H9 (cell line): ENCODE data around the gene NOCT. TPM values are rescaled to one million over a fixed set of nuclear protein-coding genes. Genes with fewer than 3 reads are reported as not detected.
A peak's percentile ranks its signal among the peaks of the same experiment; 100 is the strongest.

Source experiments
- DNase-seq: peaks from one replicate; pipeline ENCODE4 v3.0.0-alpha.2; 2017
- H2AFZ ChIP-seq: one replicate; pipeline ENCODE4 v1.6.1; 2013; ENCODE audit warnings: mild to moderate bottlenecking, low read length, control low read depth, moderate library complexity
- H2AK5ac ChIP-seq: 2 replicates; pipeline ENCODE4 v1.6.1; 2013; ENCODE audit warnings: low read length, control low read depth, mixed read lengths; ENCODE audit not compliant: insufficient read length
- H2BK120ac ChIP-seq: one replicate; pipeline ENCODE4 v1.6.1; 2013; ENCODE audit warnings: low read depth, mild to moderate bottlenecking, low read length, control low read depth, inconsistent platforms; ENCODE audit not compliant: poor library complexity, severe bottlenecking
- H2BK12ac ChIP-seq: 2 replicates; pipeline ENCODE4 v1.6.1; 2013; ENCODE audit warnings: low read length, control low read depth, mixed read lengths, low read depth; ENCODE audit not compliant: insufficient read length
- H2BK15ac ChIP-seq: 2 replicates; pipeline ENCODE4 v1.6.1; 2013; ENCODE audit warnings: low read depth, low read length, control low read depth
- H2BK20ac ChIP-seq: one replicate; pipeline ENCODE4 v1.6.1; 2013; ENCODE audit warnings: low read depth, mild to moderate bottlenecking, low read length, control low read depth, inconsistent platforms; ENCODE audit not compliant: poor library complexity, severe bottlenecking
- H2BK5ac ChIP-seq: 2 replicates; pipeline ENCODE4 v1.6.1; 2013; ENCODE audit warnings: low read length, control low read depth, mixed read lengths; ENCODE audit not compliant: insufficient read length
- H3K14ac ChIP-seq: 2 replicates; pipeline ENCODE4 v1.6.1; 2013; ENCODE audit warnings: low read length, control low read depth; ENCODE audit not compliant: insufficient read depth
- H3K18ac ChIP-seq: 2 replicates; pipeline ENCODE4 v1.6.1; 2013; ENCODE audit warnings: low read depth, mild to moderate bottlenecking, mixed read lengths, low read length, control low read depth; ENCODE audit not compliant: insufficient read length
- H3K23ac ChIP-seq: 2 replicates; pipeline ENCODE4 v1.6.1; 2013; ENCODE audit warnings: low read length, control low read depth, mixed read lengths, low read depth; ENCODE audit not compliant: insufficient read length
- H3K23me2 ChIP-seq: 2 replicates; pipeline ENCODE4 v1.6.1; 2013; ENCODE audit warnings: low read depth, mild to moderate bottlenecking, mixed read lengths, low read length, control low read depth; ENCODE audit not compliant: insufficient read length, poor library complexity, severe bottlenecking
- H3K27ac ChIP-seq: 2 replicates; pipeline ENCODE4 v1.5.1; 2013; ENCODE audit warnings: low read length, control low read depth, mixed read lengths, low read depth; ENCODE audit not compliant: insufficient read length
- H3K27me3 ChIP-seq: 2 replicates; pipeline ENCODE4 v1.6.1; 2013; ENCODE audit warnings: low read length, control low read depth, inconsistent platforms; ENCODE audit not compliant: insufficient read depth
- H3K4ac ChIP-seq: 2 replicates; pipeline ENCODE4 v1.6.1; 2013; ENCODE audit warnings: low read depth, mild to moderate bottlenecking, control low read depth, inconsistent platforms, low read length, moderate library complexity
- H3K4me1 ChIP-seq: 2 replicates; pipeline ENCODE4 v1.6.1; 2013; ENCODE audit warnings: low read length, control low read depth, inconsistent platforms; ENCODE audit not compliant: insufficient read depth
- H3K4me2 ChIP-seq: 2 replicates; pipeline ENCODE4 v1.6.1; 2013; ENCODE audit warnings: low read length, control low read depth, mixed read lengths; ENCODE audit not compliant: insufficient read length, insufficient read depth
- H3K56ac ChIP-seq: 2 replicates; pipeline ENCODE4 v1.6.1; 2013; ENCODE audit warnings: low read depth, mild to moderate bottlenecking, mixed read lengths, low read length, control low read depth; ENCODE audit not compliant: insufficient read length
- H3K79me1 ChIP-seq: 2 replicates; pipeline ENCODE4 v1.6.1; 2013; ENCODE audit warnings: low read depth, mild to moderate bottlenecking, moderate library complexity, low read length, control low read depth, inconsistent platforms; ENCODE audit not compliant: insufficient read depth, poor library complexity, severe bottlenecking
- H3K79me2 ChIP-seq: 2 replicates; pipeline ENCODE4 v1.6.1; 2013; ENCODE audit warnings: low read length, control low read depth, inconsistent platforms; ENCODE audit not compliant: insufficient read depth
- H3K9ac ChIP-seq: 2 replicates; pipeline ENCODE4 v1.6.1; 2013; ENCODE audit warnings: low read length, control low read depth, mixed read lengths; ENCODE audit not compliant: insufficient read length; ENCODE audit errors: extremely low read depth
- H3K9me3 ChIP-seq: one replicate; pipeline ENCODE4 v1.6.1; 2013; ENCODE audit warnings: low read depth, low read length, inconsistent platforms; ENCODE audit not compliant: control insufficient read depth
- H3T11ph ChIP-seq: one replicate; pipeline ENCODE4 v1.6.1; 2013; ENCODE audit warnings: mild to moderate bottlenecking, low read length, control low read depth, inconsistent platforms
- H4K20me1 ChIP-seq: one replicate; pipeline ENCODE4 v1.6.1; 2013; ENCODE audit not compliant: control insufficient read depth, insufficient read length, insufficient read depth
- H4K5ac ChIP-seq: 2 replicates; pipeline ENCODE4 v1.6.1; 2013; ENCODE audit warnings: low read depth, mild to moderate bottlenecking, mixed read lengths, low read length, control low read depth; ENCODE audit not compliant: insufficient read length
- H4K8ac ChIP-seq: replicated peaks from 2 replicates; pipeline ENCODE4 v1.6.1; 2013; ENCODE audit warnings: low read length, control low read depth, mixed read lengths, low read depth; ENCODE audit not compliant: insufficient read length
- H4K91ac ChIP-seq: 2 replicates; pipeline ENCODE4 v1.6.1; 2013; ENCODE audit warnings: low read depth, mild to moderate bottlenecking, moderate library complexity, mixed read lengths, low read length, control low read depth; ENCODE audit not compliant: insufficient read length
- H3K27ac Mint-ChIP-seq, 3 experiments: 2 replicates in 2 of 3; 3 replicates in 1 of 3; pipeline ENCODE4 v1.8.0; 2020 to 2021; ENCODE audit warnings: mixed read lengths in 3 of 3, mild to moderate bottlenecking in 1 of 3, moderate library complexity in 1 of 3
- H3K27me3 Mint-ChIP-seq: 2 replicates; pipeline ENCODE4 v1.8.0; 2021; ENCODE audit warnings: low read depth, mild to moderate bottlenecking, moderate library complexity, mixed read lengths
- H3K36me3 Mint-ChIP-seq, 3 experiments: 2 replicates in 2 of 3; 3 replicates in 1 of 3; pipeline ENCODE4 v1.8.0; 2020 to 2021; ENCODE audit warnings: low read depth in 3 of 3, mixed read lengths in 3 of 3; ENCODE audit not compliant: insufficient read depth in 1 of 3
- H3K4me1 Mint-ChIP-seq, 2 experiments: 2 replicates each; pipeline ENCODE4 v1.8.0; 2020; ENCODE audit warnings: mixed read lengths in 2 of 2
- H3K4me3 Mint-ChIP-seq, 2 experiments: 2 replicates in 1 of 2; 3 replicates in 1 of 2; pipeline ENCODE4 v1.8.0; 2020 to 2021; ENCODE audit warnings: mild to moderate bottlenecking in 2 of 2, mixed read lengths in 2 of 2, moderate library complexity in 1 of 2
- H3K9me3 Mint-ChIP-seq, 2 experiments: 2 replicates in 1 of 2; 3 replicates in 1 of 2; pipeline ENCODE4 v1.8.0; 2020; ENCODE audit warnings: mild to moderate bottlenecking in 2 of 2, mixed read lengths in 2 of 2, moderate library complexity in 1 of 2
- CTCF ChIP-seq: fragments of 200-600 bp; sonication (generic); conservative IDR thresholded peaks from 3 replicates; pipeline ENCODE4 v1.8.0; 2021; ENCODE audit warnings: antibody characterized with exemption, mild to moderate bottlenecking
- WGBS: extraction: QIAGEN DNeasy Blood & Tissue Kit; methylation state at CpG from one replicate; pipeline ENCODE4 v1.1.7; 2013; ENCODE audit warnings: missing lambda C conversion rate, low lambda C conversion rate, mixed read lengths; ENCODE audit not compliant: insufficient read length; ENCODE audit errors: extremely low coverage; 5-methylcytosine and 5-hydroxymethylcytosine counted together
- long read RNA-seq: library from polyadenylated mRNA; unstranded; transcript quantifications from one replicate; pipeline ENCODE4 v2.0.0, GENCODE V29; 2020
- total RNA-seq: library from RNA; stranded (reverse); gene quantifications from 2 replicates; pipeline ENCODE4 v1.2.1, GENCODE V29; 2021

Gene NOCT
- 36.3 and 37.3 TPM in 2 replicates for total RNA-seq
- long read RNA-seq, partial matches to known transcripts, result 0 of 1 reads
- long read RNA-seq, other reads (novel, unspliced or antisense), result 1 of 1 reads

GRCh38 chr4:139015269-139015947 lies at the start of gene NOCT:
Gene NOCT, plus strand, starts transcription at chr4:139015781. Its CDS starts 201 bp downstream, at chr4:139015982.
- Histone ChIP-seq H3K79me2 (peaks cover 20% of the 10 kb centered on the region; the same call in 1 of the 2 replicates), H3K23me2 (peaks cover 4% of the 10 kb centered on the region), H2BK12ac (no peak within 1 kb of the TSS), H3K4ac (no peak within 1 kb of the TSS), H3K9ac (peak within 1 kb of the TSS; percentile 93), H3K79me1 (no peaks in the 10 kb centered on the region), H3K23ac (no peak within 1 kb of the TSS), H4K8ac (no peak within 1 kb of the TSS), H2AFZ (no peak within 1 kb of the TSS), H4K20me1 (no peaks in the 10 kb centered on the region), H4K5ac (no peak within 1 kb of the TSS), H3K4me2 (peak within 1 kb of the TSS; percentile 47), H3T11ph (no peak within 1 kb of the TSS), H2BK20ac (no peak within 1 kb of the TSS), H3K56ac (no peak within 1 kb of the TSS), H2AK5ac (no peak within 1 kb of the TSS), H3K18ac (peak within 1 kb of the TSS; percentile 86), H3K27me3 (no peaks in the 10 kb centered on the region), H2BK120ac (peak within 1 kb of the TSS; percentile 89), H3K4me1 (peaks cover 13% of the 10 kb centered on the region), H2BK5ac (no peak within 1 kb of the TSS), H4K91ac (no peak within 1 kb of the TSS), H3K14ac (peak within 1 kb of the TSS; percentile 91), H3K9me3 (no peaks in the 10 kb centered on the region), H3K27ac (peak within 1 kb of the TSS; percentile 47), H2BK15ac (no peak within 1 kb of the TSS)
- Mint-ChIP-seq H3K9me3 (no peaks in the 10 kb centered on the region; a peak in 1 of 5 replicates), H3K27ac (peak within 1 kb of the TSS; percentile 98 to 100 (median 99)), H3K4me1 (peaks cover 50 to 53% of the 10 kb centered on the region in 2 experiments), H3K36me3 (peaks cover 0 to 11% (median 5%) of the 10 kb centered on the region in 3 experiments; a peak in 3 of 7 replicates), H3K27me3 (no peaks in the 10 kb centered on the region; the same call in 1 of the 2 replicates), H3K4me3 (peak within 1 kb of the TSS; percentile 92 to 98)
- no peak for TF ChIP-seq CTCF
- peak; percentile 87 for DNase-seq
- no CpG with 5 or more reads among the region's 62 CpGs for WGBS
